GM13977 (cell line): ENCODE measurements around the gene LZTS2.

Source experiments
- DNase-seq: peaks from one replicate; pipeline ENCODE4 v3.0.0; 2012; ENCODE audit warnings: low spot score
- in situ Hi-C: fragments of 300-500 bp; cut with MboI; formaldehyde crosslinking; loops from one replicate; pipeline ENCODE4 v1.12.0; 2022; ENCODE audit warnings: low sequenced_read_pairs, low pct_unique_long_range_greater_than_20kb, mixed read lengths, inconsistent platforms; ENCODE audit not compliant: unreplicated experiment
- TF ChIP-seq, protein P1 (sequence below): IDR thresholded peaks from 2 replicates; pipeline ENCODE4 v1.5.1; 2012; ENCODE audit warnings: mild to moderate bottlenecking, control low read depth; ENCODE audit not compliant: insufficient read depth; ENCODE audit errors: extremely low read depth, missing control alignments

LZTS2 gene

DNA sequence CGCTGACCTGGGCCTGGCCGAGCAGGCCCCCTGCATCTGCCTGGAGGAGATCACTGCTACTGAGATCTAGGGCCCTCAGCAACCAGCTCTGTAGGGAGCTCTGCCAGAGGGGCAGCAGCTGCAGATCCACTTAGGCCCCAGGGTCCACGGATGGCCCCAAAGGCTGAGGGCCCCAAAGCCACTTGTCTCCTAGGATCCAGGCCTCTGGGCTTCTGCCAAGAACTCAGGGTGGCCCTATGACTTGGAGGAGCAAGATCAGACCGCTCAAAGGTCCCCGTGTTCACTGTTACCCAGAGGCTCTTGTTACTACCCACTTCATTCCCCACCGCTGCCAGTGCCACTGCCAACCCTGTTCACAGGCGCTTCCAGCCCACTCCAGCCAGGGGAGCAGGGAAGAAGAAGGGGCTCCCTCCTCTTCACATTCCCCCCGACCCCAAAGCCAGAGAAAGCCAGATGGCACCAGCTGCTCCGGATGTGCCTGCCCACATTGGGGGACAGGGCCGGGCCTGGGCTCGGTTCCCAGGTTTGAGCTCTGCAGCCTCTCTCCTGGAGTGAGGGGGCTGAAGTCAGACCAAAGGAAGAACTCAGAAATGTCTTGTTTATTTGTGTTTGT lies 7.6 kb downstream of the LZTS2 start:
- in situ Hi-C loops: no loop called here
- no peak for DNase-seq
- TF ChIP-seq, protein P1, sequence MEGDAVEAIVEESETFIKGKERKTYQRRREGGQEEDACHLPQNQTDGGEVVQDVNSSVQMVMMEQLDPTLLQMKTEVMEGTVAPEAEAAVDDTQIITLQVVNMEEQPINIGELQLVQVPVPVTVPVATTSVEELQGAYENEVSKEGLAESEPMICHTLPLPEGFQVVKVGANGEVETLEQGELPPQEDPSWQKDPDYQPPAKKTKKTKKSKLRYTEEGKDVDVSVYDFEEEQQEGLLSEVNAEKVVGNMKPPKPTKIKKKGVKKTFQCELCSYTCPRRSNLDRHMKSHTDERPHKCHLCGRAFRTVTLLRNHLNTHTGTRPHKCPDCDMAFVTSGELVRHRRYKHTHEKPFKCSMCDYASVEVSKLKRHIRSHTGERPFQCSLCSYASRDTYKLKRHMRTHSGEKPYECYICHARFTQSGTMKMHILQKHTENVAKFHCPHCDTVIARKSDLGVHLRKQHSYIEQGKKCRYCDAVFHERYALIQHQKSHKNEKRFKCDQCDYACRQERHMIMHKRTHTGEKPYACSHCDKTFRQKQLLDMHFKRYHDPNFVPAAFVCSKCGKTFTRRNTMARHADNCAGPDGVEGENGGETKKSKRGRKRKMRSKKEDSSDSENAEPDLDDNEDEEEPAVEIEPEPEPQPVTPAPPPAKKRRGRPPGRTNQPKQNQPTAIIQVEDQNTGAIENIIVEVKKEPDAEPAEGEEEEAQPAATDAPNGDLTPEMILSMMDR: no peak

DNA sequence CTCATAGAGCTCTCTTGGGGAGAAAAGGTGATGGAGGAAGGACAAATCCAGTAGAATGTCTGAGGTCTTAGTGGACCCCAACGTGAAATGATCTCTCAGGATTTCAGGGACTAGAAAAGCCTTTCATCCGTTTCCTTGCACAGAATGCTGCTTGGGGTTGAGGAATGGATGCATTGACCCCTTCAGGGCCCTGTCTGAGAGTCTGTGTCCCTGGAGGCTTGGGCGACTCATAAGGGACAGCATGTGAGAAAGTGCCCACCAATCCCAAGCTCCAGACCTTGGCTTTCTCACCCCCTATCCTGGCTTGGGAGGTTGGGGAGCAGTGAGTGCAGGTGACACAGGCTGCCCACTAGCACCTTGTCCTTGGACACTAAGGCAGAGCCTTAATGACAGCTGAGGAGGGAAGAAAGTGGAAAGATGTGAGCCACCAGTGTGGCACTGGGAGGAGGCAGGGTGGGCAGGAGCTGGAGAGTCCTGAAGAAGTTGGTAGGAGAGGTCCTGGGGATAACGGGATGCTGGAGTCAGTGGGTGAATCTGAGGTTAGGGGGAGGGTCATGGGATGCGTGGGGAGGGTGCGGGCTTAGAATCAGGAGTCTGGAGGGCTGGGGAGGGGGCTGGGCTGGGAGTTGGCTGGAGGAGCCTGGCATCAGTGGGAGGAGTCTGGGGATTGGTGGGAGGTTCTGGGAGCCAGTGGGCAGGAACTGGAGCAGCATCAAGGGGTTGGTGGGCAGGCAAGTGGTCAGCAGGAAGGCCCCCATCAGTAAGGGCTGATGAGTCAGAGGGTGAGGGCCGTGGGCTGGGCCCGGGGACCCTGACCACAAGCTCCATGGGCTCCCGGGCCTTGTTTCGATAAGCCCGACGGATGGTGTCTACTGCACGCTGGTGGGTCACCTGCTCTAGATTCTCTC lies 8.6 kb downstream of the LZTS2 start:
- DNase-seq: no peak
- in situ Hi-C loops: no loop called here
- TF ChIP-seq, protein P1: no peak

DNA sequence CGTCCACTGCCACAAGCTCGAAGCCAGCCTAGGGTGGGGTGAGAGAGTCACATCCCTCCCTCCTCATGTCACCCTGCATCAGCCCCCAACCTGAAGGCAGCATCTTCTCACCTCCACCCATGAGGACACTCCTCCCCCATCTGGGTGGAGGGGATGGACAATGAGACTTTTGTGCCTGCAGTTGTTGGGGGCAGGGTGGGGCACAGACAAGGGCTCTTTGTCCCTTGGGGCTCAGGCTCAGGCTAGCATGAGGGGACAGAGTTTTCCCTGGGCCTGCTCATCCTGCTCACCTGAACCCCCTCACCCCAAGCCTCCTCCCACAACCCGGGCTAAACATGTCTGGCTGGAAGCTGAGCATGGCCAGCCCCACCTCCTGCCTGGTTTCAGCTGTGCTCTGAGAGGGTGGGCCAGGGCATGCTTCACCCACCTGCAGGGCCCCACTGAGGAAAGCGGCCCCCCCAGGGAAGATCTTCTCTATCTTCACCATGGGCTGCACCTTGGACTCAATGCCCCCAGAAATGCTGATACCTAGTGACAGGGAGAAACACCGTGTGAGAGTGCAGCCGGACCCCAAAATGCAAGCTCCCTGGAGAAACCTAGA lies 9.3 kb downstream of the LZTS2 start:
- in situ Hi-C loops: no loop called here
- TF ChIP-seq, protein P1: no peak
- DNase-seq: no peak

DNA sequence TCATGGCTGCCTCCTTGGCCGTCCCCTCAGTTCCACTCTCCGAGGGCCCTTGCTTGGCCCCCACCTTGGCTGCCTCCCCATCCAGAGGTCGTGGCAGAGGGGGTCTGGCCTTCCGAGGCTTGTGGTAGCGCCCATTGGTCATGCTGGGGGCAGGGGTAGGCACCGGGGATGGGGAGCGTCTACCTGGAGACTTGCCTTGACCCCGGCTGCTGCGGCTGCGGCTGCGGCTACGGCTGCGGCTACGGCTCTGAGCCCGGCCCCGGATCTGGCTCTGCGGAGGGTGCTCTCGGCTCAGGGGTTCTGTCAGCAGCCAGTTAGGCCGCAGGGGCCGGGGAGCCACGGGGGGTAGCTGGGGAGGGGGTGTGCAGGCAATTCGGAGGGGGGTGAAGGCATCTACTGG lies 10.7 kb downstream of the LZTS2 start:
- DNase-seq: no peak
- TF ChIP-seq, protein P1: no peak
- in situ Hi-C loops: no loop called here

DNA sequence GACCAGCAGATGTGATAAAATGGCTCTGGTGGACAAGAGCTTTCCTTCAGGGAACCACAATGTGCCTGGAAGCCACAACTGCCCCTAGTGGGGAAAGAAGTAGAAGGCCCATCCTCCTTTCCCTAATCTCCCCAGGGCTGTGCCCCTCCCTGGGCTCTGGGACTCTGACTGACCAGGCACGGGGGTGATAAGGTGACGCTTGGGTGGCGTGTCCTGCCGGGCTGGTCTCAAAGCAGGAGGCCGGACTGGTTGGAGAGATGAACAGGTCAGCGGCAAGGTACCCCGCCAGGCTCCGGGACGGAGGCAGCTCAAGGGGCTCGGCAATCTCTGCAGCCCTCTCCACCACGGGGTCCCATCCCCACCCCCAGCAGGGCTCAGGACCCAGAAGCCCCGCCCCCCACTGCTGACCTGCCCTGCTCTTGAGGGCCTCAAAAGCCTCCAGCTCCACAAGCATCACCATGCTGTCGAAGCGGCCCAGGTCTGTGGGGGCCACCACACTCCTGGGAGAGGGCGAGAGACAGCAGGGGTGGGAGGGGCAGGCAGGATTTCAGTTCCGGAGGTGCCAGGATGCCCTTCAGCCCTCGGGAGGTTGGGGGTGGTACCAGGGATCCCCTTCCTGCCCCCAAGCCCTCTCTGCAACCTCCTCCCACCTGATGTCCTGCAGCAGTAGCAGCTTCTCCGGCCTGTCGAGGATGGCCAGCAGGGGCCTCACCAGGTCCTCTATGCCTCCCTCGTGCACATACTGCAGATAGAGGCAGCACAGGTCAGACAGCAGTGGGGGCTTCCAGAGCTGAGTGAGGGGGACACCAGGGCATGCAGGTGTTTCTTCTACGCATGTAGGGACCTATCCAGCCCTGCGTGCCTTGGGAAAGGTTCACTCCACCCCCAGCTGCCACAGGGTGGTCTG lies 12.2 kb downstream of the LZTS2 start:
- in situ Hi-C loops: no loop called here
- DNase-seq: no peak
- TF ChIP-seq, protein P1: no peak
